GM23338 (cell line): ENCODE data around the gene ALG14. TPM values are rescaled to one million over a fixed set of nuclear protein-coding genes. Genes with fewer than 3 reads are reported as not detected.

Experiments used
- ATAC-seq: fragments of 200-7000 bp; cut with Tn5 transposase; 3 replicates; pipeline ENCODE4 v1.9.1; 2020
- DNase-seq: peaks from one replicate; pipeline ENCODE4 v3.0.0-alpha.2; 2015; ENCODE audit warnings: low spot score
- H2AFZ ChIP-seq: fragments of 200-600 bp; sonication (generic); 2 replicates; pipeline ENCODE4 v1.8.0; 2016; ENCODE audit warnings: antibody characterized with exemption, mild to moderate bottlenecking, moderate library complexity
- H3F3A ChIP-seq: fragments of 200-600 bp; sonication (generic); replicated peaks from 2 replicates; pipeline ENCODE4 v1.8.0; 2017; ENCODE audit warnings: antibody characterized with exemption, mixed run types, low read depth
- H3K27ac ChIP-seq: fragments of 200-600 bp; sonication (generic); 2 replicates; pipeline ENCODE4 v1.6.1; 2016; ENCODE audit warnings: low read depth
- H3K27me3 ChIP-seq: fragments of 200-600 bp; sonication (generic); 2 replicates; pipeline ENCODE4 v1.8.0; 2016; ENCODE audit warnings: mild to moderate bottlenecking, mixed run types, moderate library complexity; ENCODE audit not compliant: insufficient read depth
- H3K36me3 ChIP-seq: fragments of 200-600 bp; sonication (generic); 2 replicates; pipeline ENCODE4 v1.8.0; 2016; ENCODE audit warnings: mild to moderate bottlenecking; ENCODE audit not compliant: insufficient read depth
- H3K4me1 ChIP-seq: fragments of 200-600 bp; sonication (generic); 2 replicates; pipeline ENCODE4 v1.8.0; 2016; ENCODE audit warnings: mild to moderate bottlenecking, moderate library complexity; ENCODE audit not compliant: insufficient read depth
- H3K4me2 ChIP-seq: fragments of 200-600 bp; sonication (generic); 2 replicates; pipeline ENCODE4 v1.7.1; 2017; ENCODE audit warnings: mixed run types
- H3K4me3 ChIP-seq: fragments of 200-600 bp; sonication (generic); 2 replicates; pipeline ENCODE4 v1.6.1; 2016; ENCODE audit warnings: mixed run types
- H3K79me2 ChIP-seq: fragments of 200-600 bp; sonication (generic); replicated peaks from 2 replicates; pipeline ENCODE4 v1.8.0; 2017; ENCODE audit warnings: mild to moderate bottlenecking; ENCODE audit not compliant: insufficient read depth
- H3K9me2 ChIP-seq: fragments of 200-600 bp; sonication (generic); 2 replicates; pipeline ENCODE4 v1.8.0; 2017; ENCODE audit not compliant: insufficient read depth
- H4K20me1 ChIP-seq: fragments of 200-600 bp; sonication (generic); replicated peaks from 2 replicates; pipeline ENCODE4 v1.8.0; 2017; ENCODE audit warnings: mild to moderate bottlenecking; ENCODE audit not compliant: insufficient read depth
- H3K27ac Mint-ChIP-seq: 2 replicates; pipeline ENCODE4 v1.8.0; 2020; ENCODE audit warnings: inconsistent platforms, mild to moderate bottlenecking, moderate library complexity, mixed read lengths
- H3K27me3 Mint-ChIP-seq: 3 replicates; pipeline ENCODE4 v1.8.0; 2022; ENCODE audit warnings: low read depth, mild to moderate bottlenecking, moderate library complexity, mixed read lengths, inconsistent platforms; ENCODE audit not compliant: insufficient read depth, poor library complexity
- H3K36me3 Mint-ChIP-seq: 3 replicates; pipeline ENCODE4 v1.8.0; 2021; ENCODE audit warnings: low read depth, mild to moderate bottlenecking, inconsistent platforms, moderate library complexity, mixed read lengths
- H3K4me1 Mint-ChIP-seq: 3 replicates; pipeline ENCODE4 v1.8.0; 2020; ENCODE audit warnings: mild to moderate bottlenecking, inconsistent platforms, mixed read lengths
- H3K4me3 Mint-ChIP-seq: 3 replicates; pipeline ENCODE4 v1.8.0; 2021; ENCODE audit warnings: moderate library complexity, mild to moderate bottlenecking, inconsistent platforms, mixed read lengths
- H3K9me3 Mint-ChIP-seq: 3 replicates; pipeline ENCODE4 v1.8.0; 2020; ENCODE audit warnings: moderate library complexity, mild to moderate bottlenecking, inconsistent platforms, mixed read lengths
- CREB1 ChIP-seq: fragments of 250-450 bp; sonication (Bioruptor Pico); IDR thresholded peaks from 2 replicates; pipeline ENCODE4 v1.5.0; 2020; ENCODE audit warnings: low read depth, mild to moderate bottlenecking, moderate library complexity
- CTCF ChIP-seq, 2 experiments: fragments of 200-600 bp in 1 of 2; sonication (generic) in 1 of 2; conservative IDR thresholded peaks; 2 replicates each; pipeline versions ENCODE4 v1.5.1 to v1.6.1; 2016 to 2017; ENCODE audit warnings: antibody characterized with exemption in 2 of 2, low read depth in 2 of 2, mild to moderate bottlenecking in 2 of 2, moderate library complexity in 1 of 2
- EZH2 ChIP-seq: fragments of 200-600 bp; sonication (generic); IDR thresholded peaks from one replicate; pipeline ENCODE4 v1.8.0; 2017; ENCODE audit warnings: antibody characterized with exemption, mild to moderate bottlenecking, low read depth; ENCODE audit not compliant: unreplicated experiment
- EZH2phosphoT487 ChIP-seq: fragments of 200-600 bp; sonication (generic); IDR thresholded peaks from one replicate; pipeline ENCODE4 v1.8.1; 2018; ENCODE audit warnings: antibody characterized with exemption; ENCODE audit not compliant: unreplicated experiment
- JUNB ChIP-seq: IDR thresholded peaks from one replicate; pipeline ENCODE4 v1.6.1; 2016; ENCODE audit warnings: antibody characterized with exemption; ENCODE audit not compliant: unreplicated experiment
- NANOG ChIP-seq: IDR thresholded peaks from 2 replicates; pipeline ENCODE4 v1.6.1; 2016; ENCODE audit warnings: antibody characterized with exemption, borderline replicate concordance
- POLR2AphosphoS5 ChIP-seq: IDR thresholded peaks from 2 replicates; pipeline ENCODE4 v1.6.1; 2016; ENCODE audit warnings: antibody characterized with exemption, low read depth
- REST ChIP-seq: IDR thresholded peaks from one replicate; pipeline ENCODE4 v1.6.1; 2018; ENCODE audit warnings: antibody characterized with exemption; ENCODE audit not compliant: unreplicated experiment
- ZNF114 ChIP-seq: fragments of 250-450 bp; sonication (Bioruptor Pico); IDR thresholded peaks from 2 replicates; pipeline ENCODE4 v1.5.0; 2020; ENCODE audit warnings: mild to moderate bottlenecking, moderate library complexity
- ZNF331 ChIP-seq: fragments of 250-450 bp; sonication (Bioruptor Pico); IDR thresholded peaks from 2 replicates; pipeline ENCODE4 v1.5.0; 2020; ENCODE audit warnings: low read depth, mild to moderate bottlenecking, moderate library complexity
- polyA plus RNA-seq: library from polyadenylated mRNA; unstranded; fragments of >200 nt; fragmentation: Nextera tagmentation; extraction: Ambion mirVana; gene quantifications from 2 replicates; pipeline ENCODE4 v1.2.1, GENCODE V29; 2016
- total RNA-seq: library from RNA; depleted of rRNA; stranded (reverse); fragments of >200 nt; shearing (Covaris generic); gene quantifications from 2 replicates; pipeline ENCODE4 v1.2.3, GENCODE V29; 2014
- TF ChIP-seq, protein P1 (sequence below): fragments of 250-450 bp; sonication (Bioruptor Pico); IDR thresholded peaks from 2 replicates; pipeline ENCODE4 v1.5.0; 2020; ENCODE audit warnings: mild to moderate bottlenecking, moderate library complexity
- TF ChIP-seq, protein P2 (sequence below): IDR thresholded peaks from 2 replicates; pipeline ENCODE4 v1.6.1; 2016; ENCODE audit warnings: antibody characterized with exemption

Gene ALG14
- total and polyA plus RNA-seq, 2 experiments from 2014 or later = 0.42 to 2.8 TPM

DNA sequence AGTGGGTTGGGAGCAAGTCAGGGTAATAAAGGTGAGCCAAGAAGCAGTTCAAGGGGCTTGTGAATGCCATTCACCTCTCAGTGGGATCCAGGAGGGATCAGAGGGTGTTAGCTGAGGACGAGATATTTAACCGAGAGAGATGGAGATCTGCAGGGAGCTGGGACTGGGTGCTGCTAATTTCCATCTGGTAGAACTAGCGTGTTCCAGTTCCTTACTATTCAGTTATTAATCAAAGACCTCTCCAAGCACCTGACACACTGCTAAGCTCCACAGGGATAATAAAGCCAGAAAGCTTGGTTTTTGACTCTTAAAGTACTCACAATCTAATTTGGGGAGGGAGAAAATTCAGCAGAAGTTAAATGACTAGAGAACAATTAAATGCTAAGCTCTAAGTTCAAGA, 57.7 kb downstream of the ALG14 start (continued):
- TF ChIP-seq, protein P1, sequence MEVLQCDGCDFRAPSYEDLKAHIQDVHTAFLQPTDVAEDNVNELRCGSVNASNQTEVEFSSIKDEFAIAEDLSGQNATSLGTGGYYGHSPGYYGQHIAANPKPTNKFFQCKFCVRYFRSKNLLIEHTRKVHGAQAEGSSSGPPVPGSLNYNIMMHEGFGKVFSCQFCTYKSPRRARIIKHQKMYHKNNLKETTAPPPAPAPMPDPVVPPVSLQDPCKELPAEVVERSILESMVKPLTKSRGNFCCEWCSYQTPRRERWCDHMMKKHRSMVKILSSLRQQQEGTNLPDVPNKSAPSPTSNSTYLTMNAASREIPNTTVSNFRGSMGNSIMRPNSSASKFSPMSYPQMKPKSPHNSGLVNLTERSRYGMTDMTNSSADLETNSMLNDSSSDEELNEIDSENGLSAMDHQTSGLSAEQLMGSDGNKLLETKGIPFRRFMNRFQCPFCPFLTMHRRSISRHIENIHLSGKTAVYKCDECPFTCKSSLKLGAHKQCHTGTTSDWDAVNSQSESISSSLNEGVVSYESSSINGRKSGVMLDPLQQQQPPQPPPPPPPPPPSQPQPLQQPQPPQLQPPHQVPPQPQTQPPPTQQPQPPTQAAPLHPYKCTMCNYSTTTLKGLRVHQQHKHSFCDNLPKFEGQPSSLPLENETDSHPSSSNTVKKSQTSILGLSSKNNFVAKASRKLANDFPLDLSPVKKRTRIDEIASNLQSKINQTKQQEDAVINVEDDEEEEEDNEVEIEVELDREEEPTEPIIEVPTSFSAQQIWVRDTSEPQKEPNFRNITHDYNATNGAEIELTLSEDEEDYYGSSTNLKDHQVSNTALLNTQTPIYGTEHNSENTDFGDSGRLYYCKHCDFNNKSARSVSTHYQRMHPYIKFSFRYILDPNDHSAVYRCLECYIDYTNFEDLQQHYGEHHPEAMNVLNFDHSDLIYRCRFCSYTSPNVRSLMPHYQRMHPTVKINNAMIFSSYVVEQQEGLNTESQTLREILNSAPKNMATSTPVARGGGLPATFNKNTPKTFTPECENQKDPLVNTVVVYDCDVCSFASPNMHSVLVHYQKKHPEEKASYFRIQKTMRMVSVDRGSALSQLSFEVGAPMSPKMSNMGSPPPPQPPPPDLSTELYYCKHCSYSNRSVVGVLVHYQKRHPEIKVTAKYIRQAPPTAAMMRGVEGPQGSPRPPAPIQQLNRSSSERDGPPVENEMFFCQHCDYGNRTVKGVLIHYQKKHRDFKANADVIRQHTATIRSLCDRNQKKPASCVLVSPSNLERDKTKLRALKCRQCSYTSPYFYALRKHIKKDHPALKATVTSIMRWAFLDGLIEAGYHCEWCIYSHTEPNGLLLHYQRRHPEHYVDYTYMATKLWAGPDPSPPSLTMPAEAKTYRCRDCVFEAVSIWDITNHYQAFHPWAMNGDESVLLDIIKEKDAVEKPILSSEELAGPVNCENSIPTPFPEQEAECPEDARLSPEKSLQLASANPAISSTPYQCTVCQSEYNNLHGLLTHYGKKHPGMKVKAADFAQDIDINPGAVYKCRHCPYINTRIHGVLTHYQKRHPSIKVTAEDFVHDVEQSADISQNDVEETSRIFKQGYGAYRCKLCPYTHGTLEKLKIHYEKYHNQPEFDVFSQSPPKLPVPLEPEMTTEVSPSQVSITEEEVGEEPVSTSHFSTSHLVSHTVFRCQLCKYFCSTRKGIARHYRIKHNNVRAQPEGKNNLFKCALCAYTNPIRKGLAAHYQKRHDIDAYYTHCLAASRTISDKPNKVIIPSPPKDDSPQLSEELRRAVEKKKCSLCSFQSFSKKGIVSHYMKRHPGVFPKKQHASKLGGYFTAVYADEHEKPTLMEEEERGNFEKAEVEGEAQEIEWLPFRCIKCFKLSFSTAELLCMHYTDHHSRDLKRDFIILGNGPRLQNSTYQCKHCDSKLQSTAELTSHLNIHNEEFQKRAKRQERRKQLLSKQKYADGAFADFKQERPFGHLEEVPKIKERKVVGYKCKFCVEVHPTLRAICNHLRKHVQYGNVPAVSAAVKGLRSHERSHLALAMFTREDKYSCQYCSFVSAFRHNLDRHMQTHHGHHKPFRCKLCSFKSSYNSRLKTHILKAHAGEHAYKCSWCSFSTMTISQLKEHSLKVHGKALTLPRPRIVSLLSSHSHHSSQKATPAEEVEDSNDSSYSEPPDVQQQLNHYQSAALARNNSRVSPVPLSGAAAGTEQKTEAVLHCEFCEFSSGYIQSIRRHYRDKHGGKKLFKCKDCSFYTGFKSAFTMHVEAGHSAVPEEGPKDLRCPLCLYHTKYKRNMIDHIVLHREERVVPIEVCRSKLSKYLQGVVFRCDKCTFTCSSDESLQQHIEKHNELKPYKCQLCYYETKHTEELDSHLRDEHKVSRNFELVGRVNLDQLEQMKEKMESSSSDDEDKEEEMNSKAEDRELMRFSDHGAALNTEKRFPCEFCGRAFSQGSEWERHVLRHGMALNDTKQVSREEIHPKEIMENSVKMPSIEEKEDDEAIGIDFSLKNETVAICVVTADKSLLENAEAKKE (CRISPR knock-in tag) = no peak
- TF ChIP-seq ZNF331 (CRISPR knock-in tag) (no peak), JUNB (no peak), CTCF (conservative IDR thresholded peaks at IDR 0.05; ENCODE audit: low read depth in 2 of 2) (no peak), ZNF114 (no peak)

- Histone ChIP-seq H3K4me3 (no peak overlapping the region), H3K36me3 (no peaks in the 10 kb centered on the region), H2AFZ (no peak overlapping the region), H3F3A (no peaks in the 10 kb centered on the region), H3K9me2 (no peaks in the 10 kb centered on the region), H4K20me1 (no peaks in the 10 kb centered on the region; the same call in 1 of the 2 replicates), H3K27ac (no peak overlapping the region), H3K4me1 (no peaks in the 10 kb centered on the region), H3K27me3 (no peaks in the 10 kb centered on the region), H3K4me2 (no peak overlapping the region), H3K79me2 (no peaks in the 10 kb centered on the region)
- no peaks in the 10 kb centered on the region for H3K9me3 Mint-ChIP-seq
- no peak overlapping the region for H3K4me3 Mint-ChIP-seq
- no peak overlapping the region for H3K27ac Mint-ChIP-seq
- DNase-seq (no peak), ATAC-seq (no peak)
- H3K27me3 Mint-ChIP-seq = no peaks in the 10 kb centered on the region
- H3K4me1 Mint-ChIP-seq = peaks cover 3% of the 10 kb centered on the region
- H3K36me3 Mint-ChIP-seq = no peaks in the 10 kb centered on the region
- TF ChIP-seq NANOG (no peak), EZH2 (no peak), POLR2AphosphoS5 (no peak), ZNF331 (CRISPR knock-in tag) (no peak), CREB1 (CRISPR knock-in tag) (no peak), ZNF114 (no peak), EZH2phosphoT487 (no peak), JUNB (no peak), REST (no peak)
- TF ChIP-seq, protein P2, sequence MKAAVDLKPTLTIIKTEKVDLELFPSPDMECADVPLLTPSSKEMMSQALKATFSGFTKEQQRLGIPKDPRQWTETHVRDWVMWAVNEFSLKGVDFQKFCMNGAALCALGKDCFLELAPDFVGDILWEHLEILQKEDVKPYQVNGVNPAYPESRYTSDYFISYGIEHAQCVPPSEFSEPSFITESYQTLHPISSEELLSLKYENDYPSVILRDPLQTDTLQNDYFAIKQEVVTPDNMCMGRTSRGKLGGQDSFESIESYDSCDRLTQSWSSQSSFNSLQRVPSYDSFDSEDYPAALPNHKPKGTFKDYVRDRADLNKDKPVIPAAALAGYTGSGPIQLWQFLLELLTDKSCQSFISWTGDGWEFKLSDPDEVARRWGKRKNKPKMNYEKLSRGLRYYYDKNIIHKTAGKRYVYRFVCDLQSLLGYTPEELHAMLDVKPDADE = no peak
These were observed 58.7 kb downstream of the ALG14 start for GRCh38 chr1:95013950-95014574.
